HCT116 (cell line): ENCODE data around the gene SERPINI1. TPM values are rescaled to one million over a fixed set of nuclear protein-coding genes. Genes with fewer than 3 reads are reported as not detected.
A peak's percentile ranks its signal among the peaks of the same experiment; 100 is the strongest.

Source experiments
- ATAC-seq: fragments of 200-7000 bp; cut with Tn5 transposase; 2 replicates; pipeline ENCODE4 v1.9.1; 2020; ENCODE audit warnings: mild to moderate bottlenecking, moderate library complexity
- BruUV-seq: library from RNA; stranded (reverse); fragments of 400-500 nt; replicated peaks from 2 replicates; lab custom pipeline; 2021; lab: Mats Ljungman, UMichigan
- CTCF ChIA-PET: fragments of 300-600 bp; sonication (Branson Sonifier 250); formaldehyde crosslinking; loops from one replicate; lab custom pipeline; 2021; ENCODE audit warnings: antibody characterized with exemption; lab: Charles Lee
- POLR2A ChIA-PET: fragments of 300-600, 350-600 bp; sonication (Branson Sonifier 250); formaldehyde crosslinking; loops from one replicate; lab custom pipeline; 2021; ENCODE audit warnings: antibody characterized with exemption; lab: Charles Lee
- RAD21 ChIA-PET, 2 experiments: fragments of 300-600 bp; sonication (Branson Sonifier 250); formaldehyde crosslinking; loops; one replicate each; lab custom pipeline; 2023; ENCODE audit warnings: low total read pairs in 2 of 2; ENCODE audit not compliant: uncharacterized antibody in 2 of 2, unreplicated experiment in 2 of 2, low non-redundant PET in 1 of 2; lab: Charles Lee
- DNase-seq: peaks from one replicate; pipeline ENCODE4 v3.0.0-alpha.2; 2010; ENCODE audit warnings: low read depth, low spot score
- H2AFZ ChIP-seq: fragments of 200-600 bp; shearing (Covaris generic), sonication (generic); 2 replicates; pipeline ENCODE4 v1.6.1; 2017; ENCODE audit warnings: low read depth, mixed run types, mixed read lengths, antibody characterized with exemption, low read length; ENCODE audit not compliant: poor library complexity, severe bottlenecking
- H3K27ac ChIP-seq: 2 replicates; pipeline ENCODE4 v1.5.1; 2012; ENCODE audit warnings: low read depth, low read length
- H3K27me3 ChIP-seq: fragments of 200-600 bp; sonication (generic); 2 replicates; pipeline ENCODE4 v1.6.1; 2016; ENCODE audit warnings: mixed run types, low read length, mixed read lengths; ENCODE audit not compliant: insufficient read depth
- H3K36me3 ChIP-seq, 2 experiments: fragments of 200-500 bp in 1 of 2; fragments of 200-600 bp in 1 of 2; sonication (Bioruptor generic) in 1 of 2; sonication (generic) in 1 of 2; 2 replicates each; pipeline versions ENCODE4 v1.5.1 to v1.6.1; 2014 to 2016; ENCODE audit warnings: low read length in 2 of 2, inconsistent platforms in 1 of 2, mixed read lengths in 1 of 2, mixed run types in 1 of 2; ENCODE audit not compliant: insufficient read depth in 2 of 2, control insufficient read depth in 1 of 2
- H3K4me1 ChIP-seq, 2 experiments: fragments of 200-600 bp in 1 of 2; sonication (generic) in 1 of 2; 2 replicates each; pipeline versions ENCODE4 v1.5.1 to v1.6.1; 2012 to 2017; ENCODE audit warnings: low read length in 2 of 2, inconsistent platforms in 1 of 2, mild to moderate bottlenecking in 1 of 2, mixed read lengths in 1 of 2, mixed run types in 1 of 2, moderate library complexity in 1 of 2; ENCODE audit not compliant: insufficient read depth in 2 of 2, control insufficient read depth in 1 of 2
- H3K4me2 ChIP-seq: fragments of 200-600 bp; sonication (generic); 2 replicates; pipeline ENCODE4 v1.6.1; 2017; ENCODE audit warnings: mixed run types, low read length, mixed read lengths
- H3K4me3 ChIP-seq, 2 experiments: fragments of 200-600 bp in 1 of 2; sonication (generic) in 1 of 2; replicated peaks in 1 of 2; 2 replicates each; pipeline ENCODE4 v1.5.1; 2011 to 2016; ENCODE audit warnings: low read length in 2 of 2, control low read depth in 1 of 2, low read depth in 1 of 2, mild to moderate bottlenecking in 1 of 2, mixed read lengths in 1 of 2, mixed run types in 1 of 2
- H3K79me2 ChIP-seq: fragments of 200-600 bp; sonication (generic); 2 replicates; pipeline ENCODE4 v1.6.1; 2017; ENCODE audit warnings: mild to moderate bottlenecking, mixed run types, low read length, moderate library complexity, mixed read lengths; ENCODE audit not compliant: insufficient read depth
- H3K9ac ChIP-seq: fragments of 200-600 bp; sonication (generic); 2 replicates; pipeline ENCODE4 v1.6.1; 2016; ENCODE audit warnings: low read length, mixed read lengths
- H3K9me2 ChIP-seq: fragments of 200-600 bp; sonication (generic), shearing (Covaris generic); 2 replicates; pipeline ENCODE4 v1.6.1; 2017; ENCODE audit warnings: mixed run types, mild to moderate bottlenecking, moderate library complexity; ENCODE audit not compliant: insufficient read depth
- H3K9me3 ChIP-seq, 2 experiments: fragments of 200-500 bp in 1 of 2; fragments of 200-600 bp in 1 of 2; sonication (Bioruptor generic) in 1 of 2; sonication (generic) in 1 of 2; 2 replicates each; pipeline ENCODE4 v1.6.1; 2014 to 2017; ENCODE audit warnings: low read length in 2 of 2, mixed read lengths in 2 of 2, inconsistent platforms in 1 of 2, low read depth in 1 of 2, mild to moderate bottlenecking in 1 of 2, mixed run types in 1 of 2, moderate library complexity in 1 of 2; ENCODE audit not compliant: control insufficient read depth in 1 of 2, insufficient read depth in 1 of 2
- H4K20me1 ChIP-seq: fragments of 200-600 bp; sonication (generic), shearing (Covaris generic); 2 replicates; pipeline ENCODE4 v1.6.1; 2017; ENCODE audit warnings: mixed run types, mild to moderate bottlenecking, moderate library complexity; ENCODE audit not compliant: insufficient read depth
- ATF3 ChIP-seq: IDR thresholded peaks from 2 replicates; pipeline ENCODE4 v1.6.1; 2012
- CBX3 ChIP-seq: IDR thresholded peaks from 2 replicates; pipeline ENCODE4 v1.6.1; 2012; ENCODE audit warnings: low read depth
- CEBPB ChIP-seq: IDR thresholded peaks from 2 replicates; pipeline ENCODE4 v1.6.1; 2012; ENCODE audit warnings: low read depth
- EGR1 ChIP-seq: IDR thresholded peaks from 2 replicates; pipeline ENCODE4 v1.6.1; 2012; ENCODE audit warnings: low read depth
- ELF1 ChIP-seq: IDR thresholded peaks from 2 replicates; pipeline ENCODE4 v1.6.1; 2012; ENCODE audit warnings: low read depth, borderline replicate concordance
- EZH2phosphoT487 ChIP-seq: fragments of 200-600 bp; IDR thresholded peaks from 2 replicates; pipeline ENCODE4 v1.6.1; 2018; ENCODE audit warnings: antibody characterized with exemption, borderline replicate concordance
- FOSL1 ChIP-seq: IDR thresholded peaks from 2 replicates; pipeline ENCODE4 v1.6.1; 2012; ENCODE audit warnings: low read depth
- JUND ChIP-seq: IDR thresholded peaks from 2 replicates; pipeline ENCODE4 v1.6.1; 2012
- MAX ChIP-seq: IDR thresholded peaks from 2 replicates; pipeline ENCODE4 v1.6.1; 2012
- POLR2A ChIP-seq: IDR thresholded peaks from 2 replicates; pipeline ENCODE4 v1.7.0; 2011; ENCODE audit warnings: borderline replicate concordance; ENCODE audit not compliant: insufficient read depth, insufficient read length; ENCODE audit errors: extremely low read depth
- POLR2AphosphoS5 ChIP-seq: IDR thresholded peaks from 2 replicates; pipeline ENCODE4 v1.6.1; 2011; ENCODE audit warnings: mild to moderate bottlenecking, low read depth, low read length, moderate library complexity
- SIN3A ChIP-seq: IDR thresholded peaks from 2 replicates; pipeline ENCODE4 v1.6.1; 2012; ENCODE audit warnings: low read depth
- SP1 ChIP-seq: IDR thresholded peaks from 2 replicates; pipeline ENCODE4 v1.6.1; 2012; ENCODE audit warnings: low read depth
- TCF7L2 ChIP-seq: IDR thresholded peaks from 2 replicates; pipeline ENCODE4 v1.7.0; 2011; ENCODE audit warnings: borderline replicate concordance, inconsistent platforms; ENCODE audit not compliant: insufficient read depth, insufficient read length; ENCODE audit errors: extremely low read depth
- YY1 ChIP-seq: IDR thresholded peaks from 2 replicates; pipeline ENCODE4 v1.6.1; 2011; ENCODE audit warnings: low read length, low read depth, moderate library complexity, mild to moderate bottlenecking; ENCODE audit not compliant: insufficient replicate concordance; ENCODE audit errors: extremely low read depth
- ZFX ChIP-seq: fragments of 450-650 bp; IDR thresholded peaks from 2 replicates; pipeline ENCODE4 v1.6.1; 2017
- ZNF274 ChIP-seq: fragments of 200-500 bp; sonication (Bioruptor generic); IDR thresholded peaks from 2 replicates; pipeline ENCODE4 v1.6.1; 2014; ENCODE audit warnings: mild to moderate bottlenecking, low read depth, low read length, inconsistent platforms
- intact Hi-C: fragments of 100-400 bp; cut with micrococcal nuclease; formaldehyde crosslinking; loops from 2 replicates; pipeline ENCODE4 v1.10.0; 2022
- total RNA-seq: library from RNA; stranded (reverse); gene quantifications from one replicate; pipeline ENCODE4 v1.2.1, GENCODE V29; 2021; ENCODE audit not compliant: unreplicated experiment
- TF ChIP-seq, protein P1 (sequence below): IDR thresholded peaks from 2 replicates; pipeline ENCODE4 v1.6.1; 2011; ENCODE audit warnings: mild to moderate bottlenecking, low read length, moderate library complexity; ENCODE audit not compliant: insufficient replicate concordance; ENCODE audit errors: extremely low read depth

The SERPINI1 gene
- total RNA-seq, 1 experiment from 2014 or later = 6.5 TPM

- Histone ChIP-seq H2AFZ (no peak overlapping the region), H3K9me2 (no peaks in the 10 kb centered on the region), H3K9ac (peak overlapping the region; percentile 63), H3K36me3 (no peaks in the 10 kb centered on the region), H3K79me2 (peaks cover 30% of the 10 kb centered on the region), H3K4me1 (peaks cover 5 to 16% of the 10 kb centered on the region in 2 experiments; a peak in 3 of 4 replicates), H4K20me1 (peaks cover 8% of the 10 kb centered on the region; the same call in 1 of the 2 replicates), H3K4me3 (peak overlapping the region; percentile 87 to 91), H3K27me3 (no peaks in the 10 kb centered on the region), H3K4me2 (peak overlapping the region; percentile 86), H3K27ac (no peak overlapping the region; the same call in 1 of the 2 replicates), H3K9me3 (no peaks in the 10 kb centered on the region)
- ChIA-PET RAD21 (no interaction called here), CTCF (no interaction called here), POLR2A (interaction anchor here (1.2 kb wide), 1 partner anchor 10 kb away, joined by 3 read pairs; no protein-coding TSS in a partner anchor)
- ATAC-seq (no peak), DNase-seq (no peak)
- no TSS peak for BruUV-seq
- TF ChIP-seq JUND (no peak), SIN3A (no peak), EZH2phosphoT487 (no peak)
- intact Hi-C loops = no loop called here
These were observed 805 bp downstream of the SERPINI1 start for GRCh38 chr3:167736264-167736787.

DNA sequence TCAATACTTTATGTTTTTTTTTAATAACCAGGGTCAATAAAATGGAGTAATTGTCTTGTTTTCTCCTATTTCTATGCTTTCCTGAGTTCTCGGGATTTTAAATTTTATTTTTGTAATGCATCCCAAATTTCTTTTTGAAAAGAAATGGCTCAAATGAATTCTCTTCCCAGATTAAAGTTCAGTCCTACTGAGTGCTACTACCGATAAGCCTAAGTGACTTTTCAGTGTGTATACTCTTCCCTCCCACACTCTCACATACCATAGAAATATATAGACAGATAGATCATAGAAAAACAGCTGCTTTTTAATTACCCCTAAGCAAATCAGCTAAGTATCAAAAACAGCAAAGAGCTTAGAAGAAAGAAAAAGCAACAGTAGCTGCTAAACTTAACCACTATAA, 1.5 kb downstream of the SERPINI1 start:
- H4K20me1 ChIP-seq = peaks cover 8% of the 10 kb centered on the region; the same call in 1 of the 2 replicates
- no peaks in the 10 kb centered on the region for H3K36me3 ChIP-seq
- H3K27me3 ChIP-seq = no peaks in the 10 kb centered on the region
- BruUV-seq = no TSS peak
- H3K9me2 ChIP-seq = no peaks in the 10 kb centered on the region
- POLR2A ChIA-PET = no interaction called here
- peak overlapping the region; percentile 86 for H3K4me2 ChIP-seq
- no peak overlapping the region for H2AFZ ChIP-seq
- H3K4me3 ChIP-seq = no peak overlapping the region
- intact Hi-C loops = no loop called here
- ATAC-seq = no peak
- peaks cover 24% of the 10 kb centered on the region for H3K79me2 ChIP-seq
- H3K9ac ChIP-seq = no peak overlapping the region
- H3K27ac ChIP-seq = no peak overlapping the region
- CTCF ChIA-PET = no interaction called here
- no peak for DNase-seq
- peaks cover 5 to 16% of the 10 kb centered on the region in 2 experiments; a peak in 3 of 4 replicates for H3K4me1 ChIP-seq
- RAD21 ChIA-PET = no interaction called here
- H3K9me3 ChIP-seq = no peaks in the 10 kb centered on the region
- no peak for TF ChIP-seq ATF3
- TF ChIP-seq ZFX = no peak
- TF ChIP-seq SP1 = no peak
- TF ChIP-seq SIN3A = no peak
- no peak for TF ChIP-seq CBX3
- TF ChIP-seq MAX = no peak
- TF ChIP-seq EGR1 = no peak
- TF ChIP-seq FOSL1 = no peak
- no peak for TF ChIP-seq POLR2AphosphoS5
- TF ChIP-seq CEBPB = no peak
- TF ChIP-seq, protein P1, sequence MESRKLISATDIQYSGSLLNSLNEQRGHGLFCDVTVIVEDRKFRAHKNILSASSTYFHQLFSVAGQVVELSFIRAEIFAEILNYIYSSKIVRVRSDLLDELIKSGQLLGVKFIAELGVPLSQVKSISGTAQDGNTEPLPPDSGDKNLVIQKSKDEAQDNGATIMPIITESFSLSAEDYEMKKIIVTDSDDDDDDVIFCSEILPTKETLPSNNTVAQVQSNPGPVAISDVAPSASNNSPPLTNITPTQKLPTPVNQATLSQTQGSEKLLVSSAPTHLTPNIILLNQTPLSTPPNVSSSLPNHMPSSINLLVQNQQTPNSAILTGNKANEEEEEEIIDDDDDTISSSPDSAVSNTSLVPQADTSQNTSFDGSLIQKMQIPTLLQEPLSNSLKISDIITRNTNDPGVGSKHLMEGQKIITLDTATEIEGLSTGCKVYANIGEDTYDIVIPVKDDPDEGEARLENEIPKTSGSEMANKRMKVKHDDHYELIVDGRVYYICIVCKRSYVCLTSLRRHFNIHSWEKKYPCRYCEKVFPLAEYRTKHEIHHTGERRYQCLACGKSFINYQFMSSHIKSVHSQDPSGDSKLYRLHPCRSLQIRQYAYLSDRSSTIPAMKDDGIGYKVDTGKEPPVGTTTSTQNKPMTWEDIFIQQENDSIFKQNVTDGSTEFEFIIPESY = no peak
- TF ChIP-seq TCF7L2 = no peak
- no peak for TF ChIP-seq POLR2A
- no peak for TF ChIP-seq ZNF274
- no peak for TF ChIP-seq YY1
- TF ChIP-seq ELF1 = no peak
